ENCODE measurements around the gene RBFOX1.

RBFOX1 gene

GRCh38 chr16:7315813-7316212 is 16.8 kb upstream of the RBFOX1 start:
- no peak for TF ChIP-seq EZH2phosphoT487 (IDR thresholded peaks at IDR 0.05; ENCODE audit: borderline replicate concordance)
- TF ChIP-seq, protein P1, sequence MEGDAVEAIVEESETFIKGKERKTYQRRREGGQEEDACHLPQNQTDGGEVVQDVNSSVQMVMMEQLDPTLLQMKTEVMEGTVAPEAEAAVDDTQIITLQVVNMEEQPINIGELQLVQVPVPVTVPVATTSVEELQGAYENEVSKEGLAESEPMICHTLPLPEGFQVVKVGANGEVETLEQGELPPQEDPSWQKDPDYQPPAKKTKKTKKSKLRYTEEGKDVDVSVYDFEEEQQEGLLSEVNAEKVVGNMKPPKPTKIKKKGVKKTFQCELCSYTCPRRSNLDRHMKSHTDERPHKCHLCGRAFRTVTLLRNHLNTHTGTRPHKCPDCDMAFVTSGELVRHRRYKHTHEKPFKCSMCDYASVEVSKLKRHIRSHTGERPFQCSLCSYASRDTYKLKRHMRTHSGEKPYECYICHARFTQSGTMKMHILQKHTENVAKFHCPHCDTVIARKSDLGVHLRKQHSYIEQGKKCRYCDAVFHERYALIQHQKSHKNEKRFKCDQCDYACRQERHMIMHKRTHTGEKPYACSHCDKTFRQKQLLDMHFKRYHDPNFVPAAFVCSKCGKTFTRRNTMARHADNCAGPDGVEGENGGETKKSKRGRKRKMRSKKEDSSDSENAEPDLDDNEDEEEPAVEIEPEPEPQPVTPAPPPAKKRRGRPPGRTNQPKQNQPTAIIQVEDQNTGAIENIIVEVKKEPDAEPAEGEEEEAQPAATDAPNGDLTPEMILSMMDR (conservative IDR thresholded peaks at IDR 0.05; ENCODE audit: low read length): no peak
- H3K4me3 ChIP-seq (ENCODE audit: low read length, poor library complexity, severe bottlenecking): no peak overlapping the region
- no peaks in the 10 kb centered on the region for H3K36me3 ChIP-seq (ENCODE audit: insufficient read depth, low read length)
- no peaks in the 10 kb centered on the region for H3K9me2 ChIP-seq (replicated peaks; ENCODE audit: low read depth, low read length)
- no peaks in the 10 kb centered on the region for H4K20me1 ChIP-seq (ENCODE audit: insufficient read depth, low read length, poor library complexity, severe bottlenecking)
- H3K4me1 ChIP-seq (ENCODE audit: insufficient read depth, low read length, poor library complexity, severe bottlenecking): no peaks in the 10 kb centered on the region
- H3K27me3 ChIP-seq (ENCODE audit: insufficient read depth, low read length, poor library complexity, severe bottlenecking): no peaks in the 10 kb centered on the region
- no peaks in the 10 kb centered on the region for H3K9me3 ChIP-seq (ENCODE audit: insufficient read depth, low read depth, low read length)
- H2AFZ ChIP-seq (ENCODE audit: low read length): no peak overlapping the region
- H3K79me2 ChIP-seq (ENCODE audit: insufficient read depth, low read length): no peaks in the 10 kb centered on the region
- no peak overlapping the region for H3K9ac ChIP-seq (ENCODE audit: low read depth, low read length, poor library complexity, severe bottlenecking)
- no peaks in the 10 kb centered on the region for H3F3A ChIP-seq (ENCODE audit: low read depth)
- H3K4me2 ChIP-seq (ENCODE audit: low read depth, low read length, poor library complexity, severe bottlenecking): no peak overlapping the region

DNA sequence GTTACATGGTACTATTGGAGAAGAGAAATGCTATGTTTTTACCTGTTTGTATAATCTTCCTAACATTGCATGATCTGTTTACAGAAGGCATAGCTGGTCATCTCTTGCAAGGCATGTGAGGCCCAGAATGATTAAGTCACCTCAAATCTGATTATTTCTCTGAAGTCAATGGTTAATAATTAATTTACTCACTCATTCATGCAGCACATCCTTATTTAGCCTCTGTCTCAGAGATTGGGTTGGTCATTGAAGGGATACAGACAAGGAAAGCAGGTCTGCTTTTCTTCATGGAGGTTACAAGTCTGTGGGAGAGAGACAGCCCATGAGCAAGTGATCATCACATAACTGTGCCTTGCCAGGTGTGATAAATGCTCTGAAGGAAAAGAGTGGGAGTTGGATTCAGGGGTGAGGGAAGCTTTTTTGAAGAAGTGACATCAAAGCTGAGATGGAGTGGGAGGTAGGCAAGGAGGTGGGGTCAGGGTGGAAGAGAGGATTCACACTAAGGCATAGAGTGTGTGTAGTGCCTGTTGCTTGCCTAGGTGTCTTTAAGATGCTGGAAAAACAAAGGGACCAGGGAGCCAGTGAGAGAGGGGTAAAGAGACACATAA is 16.3 kb upstream of the RBFOX1 start:
- TF ChIP-seq, protein P1 (conservative IDR thresholded peaks at IDR 0.05; ENCODE audit: low read length): no peak
- TF ChIP-seq EZH2phosphoT487 (IDR thresholded peaks at IDR 0.05; ENCODE audit: borderline replicate concordance): no peak
- no peaks in the 10 kb centered on the region for H3F3A ChIP-seq (ENCODE audit: low read depth)
- H3K79me2 ChIP-seq (ENCODE audit: insufficient read depth, low read length): no peaks in the 10 kb centered on the region
- H3K36me3 ChIP-seq (ENCODE audit: insufficient read depth, low read length): no peaks in the 10 kb centered on the region
- H3K4me2 ChIP-seq (ENCODE audit: low read depth, low read length, poor library complexity, severe bottlenecking): no peak overlapping the region
- H3K9me2 ChIP-seq (replicated peaks; ENCODE audit: low read depth, low read length): no peaks in the 10 kb centered on the region
- no peaks in the 10 kb centered on the region for H3K9me3 ChIP-seq (ENCODE audit: insufficient read depth, low read depth, low read length)
- H2AFZ ChIP-seq (ENCODE audit: low read length): no peak overlapping the region
- H3K9ac ChIP-seq (ENCODE audit: low read depth, low read length, poor library complexity, severe bottlenecking): no peak overlapping the region
- H4K20me1 ChIP-seq (ENCODE audit: insufficient read depth, low read length, poor library complexity, severe bottlenecking): no peaks in the 10 kb centered on the region
- no peaks in the 10 kb centered on the region for H3K27me3 ChIP-seq (ENCODE audit: insufficient read depth, low read length, poor library complexity, severe bottlenecking)
- no peaks in the 10 kb centered on the region for H3K4me1 ChIP-seq (ENCODE audit: insufficient read depth, low read length, poor library complexity, severe bottlenecking)
- no peak overlapping the region for H3K4me3 ChIP-seq (ENCODE audit: low read length, poor library complexity, severe bottlenecking)

DNA sequence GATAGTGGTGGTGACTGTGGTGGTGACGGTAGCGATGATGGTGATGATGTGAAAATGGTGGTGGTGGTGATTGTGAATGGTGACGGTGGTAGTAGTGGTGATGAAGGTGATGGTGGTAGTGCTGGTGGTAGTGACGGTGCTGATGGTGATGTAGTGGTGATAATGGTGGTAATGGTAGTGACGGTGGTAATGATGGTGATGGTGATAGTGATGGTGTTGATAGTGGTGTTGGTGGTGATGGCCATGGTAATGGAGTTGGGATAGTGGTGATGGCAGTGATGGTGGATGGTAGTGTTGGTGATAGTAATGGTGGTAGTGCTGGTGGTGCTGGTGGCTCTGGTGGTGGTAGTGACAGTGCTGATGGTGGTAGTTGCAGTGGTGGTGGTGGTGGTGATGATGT is 14.7 kb upstream of the RBFOX1 start:
- Histone ChIP-seq H3K4me3 (ENCODE audit: low read length, poor library complexity, severe bottlenecking) (no peak overlapping the region), H3K36me3 (ENCODE audit: insufficient read depth, low read length) (no peaks in the 10 kb centered on the region), H3K4me2 (ENCODE audit: low read depth, low read length, poor library complexity, severe bottlenecking) (no peak overlapping the region), H3K27me3 (ENCODE audit: insufficient read depth, low read length, poor library complexity, severe bottlenecking) (no peaks in the 10 kb centered on the region), H3K9me2 (replicated peaks; ENCODE audit: low read depth, low read length) (no peaks in the 10 kb centered on the region), H3F3A (ENCODE audit: low read depth) (no peaks in the 10 kb centered on the region), H3K9me3 (ENCODE audit: insufficient read depth, low read depth, low read length) (no peaks in the 10 kb centered on the region), H3K4me1 (ENCODE audit: insufficient read depth, low read length, poor library complexity, severe bottlenecking) (no peaks in the 10 kb centered on the region), H4K20me1 (ENCODE audit: insufficient read depth, low read length, poor library complexity, severe bottlenecking) (no peaks in the 10 kb centered on the region), H2AFZ (ENCODE audit: low read length) (no peak overlapping the region), H3K9ac (ENCODE audit: low read depth, low read length, poor library complexity, severe bottlenecking) (no peak overlapping the region), H3K79me2 (ENCODE audit: insufficient read depth, low read length) (no peaks in the 10 kb centered on the region)
- TF ChIP-seq EZH2phosphoT487 (IDR thresholded peaks at IDR 0.05; ENCODE audit: borderline replicate concordance): no peak
- TF ChIP-seq, protein P1 (conservative IDR thresholded peaks at IDR 0.05; ENCODE audit: low read length): no peak
